HG03139 (cell line): ENCODE measurements around the gene KIF5C.
A peak's percentile ranks its signal among the peaks of the same experiment; 100 is the strongest.

ENCODE experiments used
- ATAC-seq: cut with Tn5 transposase; IDR thresholded peaks from one replicate; pipeline ENCODE4 v1.9.1; 2021; ENCODE audit not compliant: unreplicated experiment

The KIF5C gene

GRCh38 chr2:148984449-148984848 lies 109.4 kb downstream of the KIF5C start:
- ATAC-seq = no peak

- no peak for ATAC-seq
Observed at GRCh38 chr2:148987286-148987685, 112.3 kb downstream of the KIF5C start.

- ATAC-seq = no peak
Observed at GRCh38 chr2:148988337-148988736, 113.3 kb downstream of the KIF5C start.

GRCh38 chr2:148989882-148990493 lies 115.0 kb downstream of the KIF5C start:
- peak; percentile 95 for ATAC-seq

- no peak for ATAC-seq
Observed at GRCh38 chr2:148990968-148991367, 115.9 kb downstream of the KIF5C start.

- no peak for ATAC-seq
Observed at GRCh38 chr2:148992448-148992847, 117.4 kb downstream of the KIF5C start.

GRCh38 chr2:148993351-148993750 lies 118.3 kb downstream of the KIF5C start:
- no peak for ATAC-seq

GRCh38 chr2:148994341-148994740 lies 119.3 kb downstream of the KIF5C start:
- no peak for ATAC-seq

GRCh38 chr2:148996805-148997204 lies 121.8 kb downstream of the KIF5C start:
- ATAC-seq = no peak

GRCh38 chr2:148998165-148998830 lies 123.3 kb downstream of the KIF5C start:
- no peak for ATAC-seq

GRCh38 chr2:148998831-148999200 lies 123.8 kb downstream of the KIF5C start:
- ATAC-seq = no peak

GRCh38 chr2:148999451-148999921 lies 124.5 kb downstream of the KIF5C start:
- no peak for ATAC-seq

GRCh38 chr2:149000158-149000938 lies 125.3 kb downstream of the KIF5C start:
- no peak for ATAC-seq

- no peak for ATAC-seq
Observed at GRCh38 chr2:149001496-149001895, 126.5 kb downstream of the KIF5C start.

GRCh38 chr2:149002378-149002890 lies 127.4 kb downstream of the KIF5C start:
- ATAC-seq = no peak

GRCh38 chr2:149002891-149003740 lies 128.1 kb downstream of the KIF5C start:
- ATAC-seq = no peak

GRCh38 chr2:149004836-149005235 lies 129.8 kb downstream of the KIF5C start:
- no peak for ATAC-seq

- ATAC-seq = no peak
Observed at GRCh38 chr2:149005471-149006077, 130.5 kb downstream of the KIF5C start.

GRCh38 chr2:149006883-149007543 lies 132.0 kb downstream of the KIF5C start:
- ATAC-seq = no peak

- ATAC-seq = no peak
Observed at GRCh38 chr2:149008381-149008780, 133.4 kb downstream of the KIF5C start.
